ENCODE data around the gene KCTD17. TPM values are rescaled to one million over a fixed set of nuclear protein-coding genes. Genes with fewer than 3 reads are reported as not detected.

Gene KCTD17
- total and polyA plus RNA-seq, 2 donors from 2014 or later, result 9.6 to 13.9 TPM

GRCh38 chr22:37075822-37076433, 24.4 kb downstream of the KCTD17 start:
- no peak overlapping the region for H3K4me3 ChIP-seq (ENCODE audit: low read length in 3 of 3)
- TF ChIP-seq CTCF (IDR thresholded peaks at IDR 0.05; ENCODE audit: borderline replicate concordance, extremely low read depth, insufficient read depth), result no peak
- DNase-seq (no peak), FAIRE-seq (no peak)
- H3K9ac ChIP-seq (ENCODE audit: low read length in 3 of 3), result no peak overlapping the region
- peaks cover 0 to 6% (median 0%) of the 10 kb centered on the region in 3 donors for H3K9me3 ChIP-seq (ENCODE audit: control insufficient read depth in 2 of 3, insufficient read depth in 1 of 3, low read length in 3 of 3)
- intact Hi-C loops (cut with DNase I), result no loop called here
- no peak overlapping the region for H3K27ac ChIP-seq (ENCODE audit: low read depth in 2 of 2, low read length in 2 of 2)
- H3K27me3 ChIP-seq (ENCODE audit: control insufficient read depth, insufficient read depth, low read length), result peaks cover 5% of the 10 kb centered on the region
- H3K36me3 ChIP-seq (ENCODE audit: control insufficient read depth in 2 of 3, insufficient read depth in 3 of 3, low read length in 3 of 3), result no peaks in the 10 kb centered on the region
- H3K4me1 ChIP-seq (ENCODE audit: control insufficient read depth in 2 of 3, insufficient read depth in 2 of 3, low read depth in 1 of 3, low read length in 3 of 3), result peaks cover 0 to 3% (median 0%) of the 10 kb centered on the region in 3 donors

GRCh38 chr22:37077802-37078448, 26.4 kb downstream of the KCTD17 start:
- Histone ChIP-seq H3K27me3 (ENCODE audit: control insufficient read depth, insufficient read depth, low read length) (no peaks in the 10 kb centered on the region), H3K9ac (ENCODE audit: low read length in 3 of 3) (no peak overlapping the region), H3K9me3 (ENCODE audit: control insufficient read depth in 2 of 3, insufficient read depth in 1 of 3, low read length in 3 of 3) (no peaks in the 10 kb centered on the region), H3K4me1 (ENCODE audit: control insufficient read depth in 2 of 3, insufficient read depth in 2 of 3, low read depth in 1 of 3, low read length in 3 of 3) (peaks cover 0 to 3% (median 0%) of the 10 kb centered on the region in 3 donors), H3K36me3 (ENCODE audit: control insufficient read depth in 2 of 3, insufficient read depth in 3 of 3, low read length in 3 of 3) (no peaks in the 10 kb centered on the region), H3K4me3 (ENCODE audit: low read length in 3 of 3) (no peak overlapping the region), H3K27ac (ENCODE audit: low read depth in 2 of 2, low read length in 2 of 2) (no peak overlapping the region)
- FAIRE-seq (no peak), DNase-seq (peak in 4 of 5 donors; percentile 64 to 74 (median 74))
- TF ChIP-seq CTCF (IDR thresholded peaks at IDR 0.05; ENCODE audit: borderline replicate concordance, extremely low read depth, insufficient read depth), result peak; percentile 67
- intact Hi-C loops (cut with DNase I), result no loop called here

GRCh38 chr22:37079158-37079557, 27.6 kb downstream of the KCTD17 start:
- Histone ChIP-seq H3K4me3 (ENCODE audit: low read length in 3 of 3) (no peak overlapping the region), H3K4me1 (ENCODE audit: control insufficient read depth in 2 of 3, insufficient read depth in 2 of 3, low read depth in 1 of 3, low read length in 3 of 3) (peaks cover 0 to 3% (median 0%) of the 10 kb centered on the region in 3 donors), H3K9ac (ENCODE audit: low read length in 3 of 3) (no peak overlapping the region), H3K27me3 (ENCODE audit: control insufficient read depth, insufficient read depth, low read length) (no peaks in the 10 kb centered on the region), H3K9me3 (ENCODE audit: control insufficient read depth in 2 of 3, insufficient read depth in 1 of 3, low read length in 3 of 3) (no peaks in the 10 kb centered on the region), H3K36me3 (ENCODE audit: control insufficient read depth in 2 of 3, insufficient read depth in 3 of 3, low read length in 3 of 3) (no peaks in the 10 kb centered on the region), H3K27ac (ENCODE audit: low read depth in 2 of 2, low read length in 2 of 2) (no peak overlapping the region)
- intact Hi-C loops (cut with DNase I), result no loop called here
- TF ChIP-seq CTCF (IDR thresholded peaks at IDR 0.05; ENCODE audit: borderline replicate concordance, extremely low read depth, insufficient read depth), result no peak
- FAIRE-seq (no peak), DNase-seq (no peak)

Data from kidney (tissue), 14 donors.